Stimulated activated CD4-positive, alpha-beta T cell treated with anti-CD3 and anti-CD28 coated beads, Interleukin-2, amount 100 ng/mL, for 48 hours (primary cell): ENCODE results near the gene TRAPPC2L.

ENCODE experiments used
- DNase-seq, 2 donors: peaks; one replicate each; pipeline ENCODE4 v3.0.0-alpha.2; 2020

The TRAPPC2L gene

DNA sequence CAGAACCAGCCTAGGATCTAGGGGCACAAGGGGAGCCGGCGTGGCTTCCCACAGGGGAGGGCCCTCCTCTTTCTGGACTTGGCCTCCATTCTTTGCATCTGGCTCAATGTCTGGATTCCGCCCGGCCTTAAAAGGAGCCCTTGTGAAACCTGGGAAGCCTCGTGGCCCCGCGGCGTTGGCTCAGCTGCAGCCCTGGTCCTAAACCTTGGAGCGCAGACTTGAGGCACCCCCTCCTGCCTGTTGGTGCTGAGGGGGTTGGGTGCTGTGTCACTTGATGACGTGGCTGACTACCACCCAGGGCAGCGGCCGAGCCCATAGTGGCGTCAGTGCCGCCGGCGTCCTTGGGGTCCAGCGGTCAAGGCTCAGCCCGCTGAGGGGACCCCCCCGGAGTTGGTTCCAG is 4.4 kb downstream of the TRAPPC2L start:
- DNase-seq = no peak

DNA sequence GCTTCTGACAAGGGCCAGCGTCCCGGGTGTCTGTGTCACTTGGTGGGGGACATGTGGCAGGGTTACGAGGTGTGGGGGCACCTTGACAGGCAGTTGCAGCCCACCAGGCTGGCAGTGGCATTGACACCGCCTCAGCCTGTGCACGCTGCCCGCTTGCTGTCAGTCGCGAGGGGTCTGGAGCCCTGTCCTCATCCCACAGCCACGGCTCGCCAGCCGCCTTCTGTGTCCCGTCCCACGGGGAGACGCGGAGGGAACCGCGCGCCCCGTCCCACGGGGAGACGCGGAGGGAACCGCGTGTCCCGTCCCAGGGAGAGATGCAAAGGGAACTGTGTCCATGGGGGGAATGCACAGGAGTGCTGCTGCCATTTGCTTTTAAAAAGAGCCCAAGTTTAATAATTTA is 6.0 kb downstream of the TRAPPC2L start:
- no peak for DNase-seq

DNA sequence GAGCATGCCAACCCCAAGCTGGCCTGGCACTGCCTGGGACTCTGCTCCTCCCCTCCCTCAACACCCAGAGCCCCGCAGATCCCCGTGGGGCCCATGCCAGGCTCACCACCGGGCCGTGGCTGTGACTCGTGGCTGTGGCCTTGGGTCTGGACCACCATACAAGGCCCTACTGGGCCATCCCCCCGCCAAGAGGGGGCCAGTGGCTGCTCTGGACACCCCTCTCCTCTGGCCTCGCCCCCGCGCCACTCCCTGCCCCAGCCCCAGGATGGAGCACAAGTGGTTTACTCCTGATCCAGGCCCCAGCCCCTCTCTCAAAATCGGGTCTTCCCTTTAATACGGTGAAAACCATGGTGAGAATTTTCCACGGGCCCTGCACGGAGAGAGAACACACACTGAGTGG is 6.5 kb downstream of the TRAPPC2L start:
- no peak for DNase-seq

DNA sequence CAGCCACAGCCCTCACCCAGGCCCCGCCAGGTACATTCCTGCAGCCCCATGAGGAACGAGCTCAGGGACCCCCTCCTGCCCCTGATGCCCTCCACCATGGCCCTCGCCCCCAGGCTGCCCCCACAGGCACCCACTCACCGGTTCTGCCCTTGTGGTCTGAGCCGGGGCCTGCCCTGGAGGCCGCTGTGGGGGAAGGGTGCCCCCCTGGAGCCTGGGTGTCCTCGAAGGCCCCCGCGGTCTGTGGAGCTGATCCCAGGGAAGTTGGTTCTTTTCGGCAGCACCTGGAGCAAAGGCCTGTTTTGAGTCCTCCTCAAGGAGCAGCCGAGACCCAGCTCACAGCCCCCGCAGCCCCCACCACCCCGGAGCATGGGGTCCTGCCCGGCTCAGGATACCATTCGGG is 7.2 kb downstream of the TRAPPC2L start:
- no peak for DNase-seq

- no peak for DNase-seq
Measured at GRCh38 chr16:88864521-88864920, 7.6 kb downstream of the TRAPPC2L start.

DNA sequence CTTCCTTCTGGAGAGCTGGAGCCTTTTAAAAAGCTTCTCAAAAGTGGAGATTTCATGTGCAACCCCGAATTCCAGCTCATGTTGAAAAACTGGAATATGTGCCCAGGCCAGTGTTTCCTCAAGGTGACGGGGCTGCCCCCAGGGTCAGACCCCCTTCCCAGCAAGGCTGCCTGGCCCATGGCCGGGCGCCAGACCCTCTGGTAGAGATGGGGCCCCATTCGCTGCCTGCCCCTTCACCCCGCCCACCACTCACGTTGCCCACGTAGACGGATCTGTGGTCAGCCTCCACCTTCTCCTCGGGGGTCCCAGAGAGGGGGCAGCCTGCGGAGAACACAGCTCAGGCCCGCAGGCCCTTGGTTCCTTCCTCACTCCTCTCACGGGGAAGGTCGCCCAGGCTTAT is 8.4 kb downstream of the TRAPPC2L start:
- no peak for DNase-seq

- DNase-seq = no peak
Measured at GRCh38 chr16:88865742-88866141, 8.8 kb downstream of the TRAPPC2L start.

GRCh38 chr16:88866151-88866920 is 9.4 kb downstream of the TRAPPC2L start, which contains the start of gene PABPN1L:
Gene PABPN1L (minus strand): TSS chr16:88866660. CDS start chr16:88866606, 54 bp downstream.
- DNase-seq = no peak

DNA sequence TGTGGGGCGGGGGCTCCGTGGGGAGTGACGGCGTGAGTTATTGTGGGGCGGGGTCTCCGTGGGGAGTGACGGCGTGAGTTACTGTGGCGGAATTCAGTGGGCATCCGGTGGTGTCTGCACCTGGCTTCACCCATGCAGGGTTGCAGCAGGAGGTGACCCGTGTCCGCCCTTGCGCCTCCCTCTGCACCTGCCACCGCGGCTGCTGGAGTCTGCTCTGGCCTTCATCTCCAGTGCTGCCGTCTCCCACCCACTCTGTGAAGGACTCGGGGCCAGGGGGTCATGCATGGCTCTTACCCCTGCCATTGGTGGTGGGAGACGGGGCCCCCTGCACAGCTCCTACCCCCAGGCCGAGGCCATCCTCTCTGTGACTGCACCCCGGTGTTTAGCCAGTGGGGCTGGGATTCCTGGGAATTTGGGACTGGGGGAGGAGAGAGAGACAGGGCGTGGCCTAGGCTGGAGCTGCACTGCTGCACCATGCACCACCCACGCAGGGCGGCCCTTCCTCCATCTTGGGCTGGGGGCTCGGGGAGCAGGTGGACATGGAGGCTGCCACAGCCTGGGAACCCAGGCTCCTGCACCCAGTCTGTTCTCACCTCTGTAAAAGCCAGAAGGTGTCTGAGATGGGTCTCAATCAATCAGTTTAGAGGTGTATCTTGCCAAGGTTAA is 10.8 kb downstream of the TRAPPC2L start:
- DNase-seq = no peak

- no peak for DNase-seq
Measured at GRCh38 chr16:88868974-88869672, 12.2 kb downstream of the TRAPPC2L start.

- DNase-seq = no peak
Measured at GRCh38 chr16:88869673-88869980, 12.7 kb downstream of the TRAPPC2L start.

- DNase-seq = no peak
Measured at GRCh38 chr16:88870608-88871348, 13.9 kb downstream of the TRAPPC2L start.

- DNase-seq = no peak
Measured at GRCh38 chr16:88871349-88871702, 14.4 kb downstream of the TRAPPC2L start.

GRCh38 chr16:88871730-88872416 is 14.9 kb downstream of the TRAPPC2L start:
- no peak for DNase-seq

DNA sequence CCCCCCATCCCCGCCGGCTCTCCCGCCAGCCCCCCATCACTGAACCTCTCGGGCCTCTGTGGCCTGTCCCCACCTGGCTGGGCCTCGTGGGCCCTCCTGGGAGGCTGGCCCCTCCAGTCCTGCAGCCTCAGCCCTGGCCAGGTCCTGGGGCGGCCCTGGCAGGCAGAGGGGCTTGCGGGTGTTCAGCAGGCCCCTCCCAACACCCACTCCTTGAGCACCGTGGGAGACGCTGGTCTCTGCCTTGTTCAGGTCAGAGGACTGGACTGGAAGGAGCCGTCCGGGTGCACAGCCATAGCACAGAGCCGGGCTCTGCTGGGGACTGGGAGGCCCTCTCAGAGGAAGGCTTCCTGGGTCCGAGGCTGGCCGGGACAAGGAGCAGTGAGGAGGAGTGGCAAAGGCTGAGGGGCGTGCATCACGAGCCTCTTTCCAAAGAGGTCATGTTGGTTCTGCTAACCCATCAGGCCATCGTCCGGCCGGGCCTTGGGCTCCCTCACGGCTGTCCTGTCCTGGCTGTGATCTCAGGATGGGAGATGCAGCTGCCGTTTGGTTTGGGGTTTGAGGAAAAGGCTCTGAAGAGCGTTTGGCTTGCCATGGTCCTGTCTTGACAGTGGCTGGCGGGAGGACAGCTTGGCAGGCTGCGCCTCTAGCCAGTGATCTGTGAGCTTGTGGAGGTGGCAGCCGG is 15.9 kb downstream of the TRAPPC2L start:
- no peak for DNase-seq

- DNase-seq = no peak
Measured at GRCh38 chr16:88874938-88875599, 18.1 kb downstream of the TRAPPC2L start.

- DNase-seq = no peak
Measured at GRCh38 chr16:88875703-88876234, 18.8 kb downstream of the TRAPPC2L start.

GRCh38 chr16:88876942-88877526 is 20.1 kb downstream of the TRAPPC2L start:
- DNase-seq = no peak

DNA sequence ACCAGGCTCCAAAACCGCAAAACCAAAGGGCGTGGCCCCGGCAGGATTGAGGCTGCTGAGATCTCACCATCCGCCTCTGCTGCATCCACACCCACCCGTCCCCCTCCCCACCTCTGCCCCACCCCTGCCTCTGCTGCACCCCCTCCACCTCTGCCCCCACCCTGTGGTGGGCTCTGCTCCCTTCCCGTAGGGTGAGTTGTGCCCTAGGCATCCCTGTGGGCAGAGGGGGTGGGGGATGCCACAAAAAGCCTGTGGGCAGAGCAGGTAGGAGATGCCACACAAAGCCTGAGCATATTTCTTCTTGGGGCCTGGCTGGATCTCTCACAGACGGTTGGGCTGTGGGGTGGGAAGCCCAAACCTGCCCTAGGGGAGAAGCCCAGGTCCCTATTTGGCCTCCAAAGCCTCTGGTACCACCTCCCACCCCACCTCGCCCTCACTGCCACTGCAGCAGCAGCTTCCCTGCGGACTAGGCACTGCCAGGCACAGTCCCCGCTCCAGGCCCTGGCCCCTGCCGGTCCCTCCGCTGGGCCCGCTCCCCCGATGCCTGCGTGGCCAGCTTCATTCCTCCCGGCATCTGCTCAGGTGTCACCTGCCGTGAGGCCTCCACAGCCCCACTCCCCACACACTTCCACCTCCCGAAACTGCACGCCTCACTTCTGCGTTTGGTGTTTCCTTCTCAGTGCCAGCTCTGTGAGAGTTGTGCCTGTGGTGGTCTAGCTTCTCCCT is 20.8 kb downstream of the TRAPPC2L start:
- DNase-seq = no peak

DNA sequence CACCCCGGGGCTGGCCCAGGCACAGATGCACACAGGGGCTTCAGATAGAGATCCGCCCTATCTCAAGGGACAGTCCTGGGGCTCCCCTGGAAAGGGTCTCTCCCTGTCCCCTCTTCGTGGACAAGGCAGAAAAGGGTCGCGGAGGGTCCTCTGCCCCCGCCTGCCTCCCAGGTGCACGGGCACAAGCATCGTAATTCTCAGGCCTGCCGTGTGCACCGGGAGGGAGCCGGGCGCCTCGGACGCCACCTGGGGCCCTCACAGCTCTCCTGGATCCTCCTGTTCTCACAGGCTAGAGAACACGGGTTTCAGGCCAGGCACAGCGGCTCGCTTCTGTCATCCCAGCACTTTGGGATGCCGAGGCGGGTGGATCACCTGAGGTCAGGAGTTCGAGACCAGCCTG is 21.4 kb downstream of the TRAPPC2L start:
- DNase-seq = no peak
